Fibroblast of peridontal ligament (primary cell): Measurements from ENCODE around the gene VPS8.
"Not testable (repeated sequence)": the region's sequence is repeated elsewhere in the genome, so short reads cannot be mapped to it uniquely, and the experiment has no call there.

ENCODE experiments used
- DNase-seq: peaks from one replicate; pipeline ENCODE4 v3.0.0-alpha.2; 2010; ENCODE audit errors: extremely low read depth

VPS8 gene

DNA sequence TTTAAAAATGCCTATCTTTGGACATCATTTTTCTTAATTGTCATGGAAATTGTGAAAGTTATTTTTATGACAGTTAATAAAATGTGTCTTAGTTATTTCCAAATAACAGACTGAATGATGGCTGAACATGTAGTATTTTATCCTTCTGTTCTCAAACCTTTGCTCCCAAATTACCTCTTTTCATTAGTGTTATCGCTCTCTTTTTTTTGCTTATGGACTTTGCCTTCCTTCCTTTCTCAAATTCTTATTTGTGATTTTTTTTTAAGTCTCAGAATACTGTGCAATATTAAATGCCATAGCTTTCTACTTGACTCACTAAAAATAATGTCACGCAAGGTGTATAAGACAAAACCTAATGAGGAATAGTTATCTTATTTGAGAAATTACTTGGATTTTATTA, 107.7 kb downstream of the VPS8 start:
- no peak for DNase-seq

DNA sequence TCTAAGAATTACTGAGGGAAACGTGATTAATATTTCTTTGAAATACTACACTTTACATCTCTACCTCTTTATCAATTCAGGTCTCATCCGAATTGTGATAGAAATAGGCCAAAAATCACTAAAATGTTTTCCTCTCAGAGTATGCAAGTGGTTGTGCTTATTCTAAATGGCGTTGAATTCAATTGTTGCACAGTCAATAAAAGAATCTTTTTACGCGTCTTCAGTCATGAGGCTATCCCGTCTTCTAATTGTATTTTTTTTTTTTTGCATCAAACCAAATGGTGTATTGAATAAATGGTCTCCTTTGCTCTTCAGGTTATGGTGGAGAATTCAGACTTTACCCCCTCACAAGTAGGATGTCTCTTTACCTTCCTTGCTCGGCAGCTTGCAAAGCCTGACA, 112.6 kb downstream of the VPS8 start:
- DNase-seq, result no peak

DNA sequence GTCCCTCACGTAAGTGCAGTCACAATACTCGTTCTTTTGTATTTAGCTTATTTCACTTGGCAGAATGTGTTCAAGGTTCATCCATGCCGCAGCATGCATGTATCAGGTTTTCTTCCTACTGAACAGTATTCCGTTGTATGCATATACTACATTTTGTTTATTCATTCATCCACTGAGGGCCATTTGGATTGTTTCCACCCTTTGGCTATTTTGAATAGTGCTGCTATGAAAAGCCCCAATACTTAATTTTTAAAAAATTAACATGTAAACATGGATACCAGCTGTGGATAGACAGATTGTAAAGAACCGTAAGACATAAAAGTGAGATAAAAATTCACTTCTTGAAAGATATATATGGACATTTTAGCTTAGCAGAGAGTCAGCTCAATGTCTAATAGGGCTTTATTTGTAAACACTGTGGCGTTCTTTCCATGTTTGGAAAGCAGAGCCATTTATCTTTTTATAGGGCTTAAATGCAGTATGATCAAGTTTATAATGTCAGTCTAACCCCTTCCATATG, 115.9 kb downstream of the VPS8 start:
- DNase-seq, result no peak

DNA sequence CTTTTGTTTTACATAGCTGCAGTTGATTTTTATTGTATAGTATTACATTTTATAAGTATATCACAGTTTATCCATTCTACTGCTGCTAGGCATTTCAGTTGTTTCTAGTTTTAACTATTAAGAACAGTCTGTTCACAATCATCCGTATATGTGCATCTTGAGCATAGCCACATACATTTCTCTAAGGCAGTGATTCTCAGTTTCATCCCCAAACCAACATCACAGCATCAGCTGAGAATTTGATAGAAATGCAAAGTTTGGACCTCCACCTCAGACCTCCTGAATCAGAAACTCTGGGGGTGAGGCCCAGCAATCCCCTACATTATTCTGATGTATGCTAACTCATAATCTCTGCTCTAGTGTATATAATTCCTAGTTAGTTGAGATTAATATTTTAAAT, 120.8 kb downstream of the VPS8 start:
- no peak for DNase-seq

DNA sequence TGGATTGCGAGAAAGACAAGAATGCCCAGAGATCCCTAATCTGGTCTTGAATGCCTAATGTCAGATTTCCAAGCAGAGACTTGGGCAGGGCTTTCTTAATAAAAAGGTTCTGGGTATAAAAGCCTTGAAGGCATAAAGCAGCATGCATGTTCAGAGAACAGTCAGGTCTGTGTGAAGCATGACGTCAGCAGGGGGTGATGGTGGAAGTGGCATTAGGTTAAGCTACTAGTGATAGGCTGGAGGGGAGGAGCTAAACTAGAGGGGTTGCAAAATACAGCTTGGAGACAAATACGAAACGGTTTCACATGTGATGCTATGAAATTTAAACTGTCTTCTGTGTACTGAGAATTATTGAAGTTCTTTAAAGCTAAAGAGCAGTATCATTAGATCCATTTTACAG, 125.6 kb downstream of the VPS8 start:
- DNase-seq, result no peak

DNA sequence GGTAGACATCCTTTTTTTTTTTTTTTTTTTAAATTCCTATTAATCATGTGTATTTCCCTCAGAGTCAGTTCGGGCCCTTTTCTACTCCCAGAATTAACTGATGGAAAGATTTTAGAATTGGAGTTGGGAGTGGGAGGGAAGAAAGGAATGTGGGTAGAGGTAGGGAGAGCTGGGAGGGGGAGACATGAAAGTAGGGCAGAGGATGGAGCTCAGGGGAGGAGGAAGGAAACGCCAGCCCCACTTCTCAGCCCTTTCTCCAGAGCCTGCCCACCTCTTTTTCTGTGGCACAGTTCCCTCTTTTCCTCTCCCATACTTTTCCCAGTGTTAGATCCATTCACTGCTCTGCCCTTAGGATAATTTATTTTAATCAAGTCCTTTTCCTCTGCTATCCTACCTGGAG, 129.4 kb downstream of the VPS8 start:
- DNase-seq, result no peak

DNA sequence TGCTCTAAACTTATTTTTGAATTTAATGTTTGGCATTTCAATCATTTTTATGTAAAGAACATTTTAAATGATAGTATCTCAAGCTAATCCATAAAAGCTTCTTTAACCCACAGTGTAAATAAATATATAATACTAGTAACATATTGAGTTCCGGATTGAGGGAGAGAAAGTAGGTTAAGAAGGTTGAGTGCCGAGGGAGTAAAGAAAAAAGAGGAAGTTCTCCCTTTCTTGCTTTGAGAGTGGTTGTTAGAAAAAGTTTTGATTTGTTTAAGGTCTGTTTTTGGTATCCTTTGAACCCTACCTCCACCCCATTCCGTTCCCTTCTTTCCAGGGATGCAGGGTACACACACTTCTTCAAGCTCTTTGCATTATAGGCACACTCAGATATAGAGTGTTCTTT, 130.8 kb downstream of the VPS8 start:
- no peak for DNase-seq

DNA sequence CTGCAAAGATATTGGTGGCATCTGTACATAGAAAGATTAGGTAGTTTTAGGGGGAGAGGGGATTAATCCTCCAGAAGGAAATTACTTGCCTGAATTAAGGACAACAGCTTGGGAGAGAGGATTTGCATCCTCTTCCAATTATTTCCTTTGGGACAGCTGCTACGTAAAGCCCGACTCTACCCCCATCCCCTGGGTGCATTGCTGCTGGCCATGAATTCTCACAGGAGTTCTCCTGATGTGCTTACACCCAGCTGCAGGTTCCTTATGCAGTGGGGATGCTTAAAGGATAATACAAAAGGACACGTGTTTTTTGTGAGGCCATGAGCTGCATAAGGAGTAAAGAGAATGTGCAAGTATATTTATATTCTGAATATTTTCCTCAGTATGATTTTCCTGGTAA, 132.3 kb downstream of the VPS8 start:
- no peak for DNase-seq

DNA sequence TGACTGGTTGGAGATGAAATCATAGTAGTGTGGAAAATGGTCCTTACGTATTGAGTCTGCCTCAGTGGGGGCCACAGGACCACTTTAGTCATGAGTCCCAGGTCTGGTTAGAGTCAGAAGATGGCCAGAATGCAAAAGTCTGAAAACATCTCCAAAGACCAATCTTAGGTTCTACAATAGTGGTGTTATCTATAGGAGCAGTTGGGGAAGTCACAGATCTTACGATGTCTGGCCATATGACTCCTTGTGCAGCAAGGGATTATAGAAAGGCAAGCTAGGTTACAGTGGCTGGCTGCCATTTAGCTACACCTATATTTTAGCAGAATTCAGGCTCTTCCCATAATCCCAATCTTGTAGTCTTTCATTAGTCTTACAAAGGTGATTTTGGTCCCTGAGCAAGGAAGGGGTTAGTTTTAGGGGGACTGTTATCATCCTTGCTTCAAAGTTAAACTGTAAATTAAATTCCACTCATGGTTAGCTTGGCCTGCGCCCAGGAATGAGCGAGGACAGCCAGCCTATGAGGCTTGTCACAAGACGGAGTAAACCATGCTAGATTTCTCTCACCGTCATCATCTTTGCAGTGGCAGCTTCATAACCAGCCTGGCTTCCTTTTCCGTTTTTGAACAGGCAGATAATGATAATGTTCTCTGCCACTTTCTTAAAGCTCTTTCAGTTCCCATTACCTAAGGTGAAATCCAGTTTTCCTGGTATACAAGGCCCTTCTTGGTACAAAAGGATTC, 134.1 kb downstream of the VPS8 start:
- no peak for DNase-seq

DNA sequence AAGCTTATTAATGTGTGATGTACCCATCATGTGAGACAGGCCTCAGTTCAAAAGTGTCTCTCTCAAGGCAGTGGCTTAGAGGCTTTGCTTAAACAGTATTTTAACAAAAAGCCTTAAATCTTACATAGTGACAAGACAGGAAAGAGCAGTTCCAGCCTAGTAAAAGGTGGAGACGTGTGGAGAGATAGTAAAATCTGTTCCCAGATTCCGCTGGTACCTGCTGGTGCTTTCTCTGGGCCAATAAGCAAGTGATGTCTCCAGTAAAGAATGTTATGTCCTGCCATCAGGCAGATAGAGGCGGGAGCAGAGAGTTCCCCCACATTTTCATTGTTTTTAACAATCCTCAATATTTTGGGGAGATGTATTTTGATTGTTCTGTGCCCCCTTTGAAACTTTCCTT, 135.0 kb downstream of the VPS8 start:
- DNase-seq, result no peak

DNA sequence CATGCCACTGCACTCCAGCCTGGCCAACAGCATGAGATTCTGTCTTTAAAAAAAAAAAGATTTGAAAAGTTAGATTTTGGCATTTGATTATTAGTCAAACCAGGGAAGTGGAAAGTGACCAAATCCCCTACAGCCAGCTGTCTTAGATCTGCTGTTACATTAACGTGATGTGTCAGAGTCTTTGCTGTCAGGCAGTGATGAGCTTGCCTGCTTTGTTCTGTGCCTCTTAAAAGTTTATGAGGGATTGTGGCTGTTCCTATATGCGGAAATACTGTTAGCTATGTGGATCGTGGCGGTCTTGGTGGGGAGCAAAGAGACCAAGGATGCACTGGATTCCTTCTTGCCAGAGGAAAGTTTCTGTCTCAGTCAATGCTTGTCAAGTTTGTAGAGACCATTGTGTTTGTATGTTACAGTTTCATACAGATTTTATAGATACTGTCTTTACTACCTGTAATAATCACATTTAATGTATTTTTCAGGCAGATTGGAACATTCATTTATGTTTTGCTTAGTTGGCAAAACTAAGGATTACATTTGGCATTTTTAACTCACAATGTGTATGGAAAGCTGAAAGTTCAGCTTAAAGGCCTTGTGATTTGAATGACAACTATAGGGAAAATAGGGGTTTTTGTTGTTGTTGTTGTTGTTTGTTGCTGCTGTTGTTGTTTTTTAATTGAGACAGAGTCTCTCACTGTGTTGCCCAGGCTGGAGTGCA, 137.4 kb downstream of the VPS8 start:
- DNase-seq, result no peak

DNA sequence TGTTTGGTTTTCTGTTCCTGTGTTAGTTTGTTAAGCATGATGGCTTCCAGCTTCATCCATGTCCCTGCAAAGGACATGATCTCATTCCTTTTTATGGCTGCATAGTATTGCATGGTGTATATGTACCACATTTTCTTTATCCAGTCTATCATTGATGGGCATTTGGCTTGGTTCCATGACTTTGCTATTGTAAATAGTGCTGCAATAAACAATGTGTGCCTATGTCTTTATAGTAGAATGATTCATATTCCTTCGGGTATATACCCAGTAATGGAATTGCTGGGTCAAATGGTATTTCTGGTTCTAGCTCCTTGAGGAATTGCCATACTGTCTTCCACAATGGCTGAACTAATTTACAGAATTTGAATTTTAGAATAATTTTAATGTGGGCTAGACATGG, 138.8 kb downstream of the VPS8 start:
- DNase-seq, result not testable (repeated sequence)

DNA sequence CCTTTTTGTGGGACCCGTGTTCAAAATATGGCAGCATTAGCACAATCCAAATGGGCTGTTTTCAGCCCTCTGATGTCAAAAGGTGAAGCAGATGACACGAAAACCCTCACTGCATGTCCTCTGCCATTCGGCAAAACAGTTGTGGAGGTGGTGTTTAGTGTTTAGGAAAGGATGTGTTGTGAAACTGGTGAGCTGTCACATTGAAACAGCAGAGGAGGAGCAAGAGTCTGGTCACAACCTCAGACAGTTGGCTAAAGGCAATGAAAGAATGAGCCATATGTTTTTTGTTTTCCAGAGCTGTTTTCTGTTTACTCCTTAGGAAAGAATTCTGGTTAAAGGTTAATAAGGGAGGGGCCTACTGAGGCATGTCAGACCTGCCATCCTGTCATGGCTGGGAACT, 140.7 kb downstream of the VPS8 start:
- peak; percentile 2 for DNase-seq

DNA sequence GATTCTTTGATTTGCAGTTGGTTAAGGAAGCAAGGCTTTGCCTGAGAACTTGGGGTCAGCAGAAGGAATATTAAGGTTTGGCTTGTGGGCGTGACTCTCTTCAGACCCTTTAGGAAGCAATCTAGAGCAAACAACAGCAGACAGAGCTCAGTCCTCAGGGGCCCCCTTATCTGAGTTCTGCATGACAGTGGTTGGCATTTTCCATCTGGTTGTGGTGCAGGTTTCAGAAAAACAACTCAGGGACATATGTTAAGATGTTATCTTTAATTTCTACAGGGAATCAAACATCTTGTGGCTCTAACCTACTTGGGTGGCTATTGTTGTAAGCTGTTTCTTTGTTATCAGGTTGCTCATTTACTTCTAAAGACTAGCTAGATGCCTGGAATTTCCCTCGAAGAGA, 141.4 kb downstream of the VPS8 start:
- no peak for DNase-seq

DNA sequence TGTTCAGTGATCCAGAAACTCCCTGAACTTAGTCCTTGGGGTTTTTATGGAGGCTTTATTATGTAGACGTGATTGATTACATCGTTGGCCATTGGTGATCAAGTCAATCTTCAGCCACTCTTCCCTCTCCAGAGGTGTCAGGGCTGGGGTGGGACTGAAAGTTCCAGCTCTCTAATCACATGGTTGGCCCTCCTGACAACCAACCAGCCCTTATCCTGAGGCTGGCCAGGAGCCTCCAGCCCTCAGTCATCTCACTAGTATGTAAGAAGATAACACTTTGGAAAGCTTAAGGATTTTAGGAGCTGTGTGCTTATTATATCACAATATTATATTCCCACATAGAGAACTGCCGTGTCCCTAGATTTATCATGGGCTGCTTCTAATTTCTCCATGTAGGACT, 142.3 kb downstream of the VPS8 start:
- no peak for DNase-seq

DNA sequence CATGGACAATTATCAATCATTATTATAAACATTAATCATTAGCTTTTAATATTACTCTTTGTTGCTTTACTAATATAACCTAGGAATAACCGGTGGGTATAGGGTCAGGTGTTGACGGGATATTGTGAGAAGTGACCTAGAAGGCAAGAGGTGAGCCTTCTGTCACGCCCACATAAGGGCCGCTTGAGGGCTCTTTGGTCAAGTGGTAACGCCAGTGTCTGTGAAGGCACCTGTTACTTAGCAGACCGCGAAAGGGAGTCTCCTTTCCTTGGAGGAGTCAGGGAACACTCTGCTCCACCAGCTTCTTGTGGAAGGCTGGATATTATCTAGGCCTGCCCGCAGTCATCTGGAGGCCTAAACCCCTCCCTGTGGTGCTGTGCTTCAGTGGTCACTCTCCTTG, 142.9 kb downstream of the VPS8 start:
- not testable (repeated sequence) for DNase-seq

DNA sequence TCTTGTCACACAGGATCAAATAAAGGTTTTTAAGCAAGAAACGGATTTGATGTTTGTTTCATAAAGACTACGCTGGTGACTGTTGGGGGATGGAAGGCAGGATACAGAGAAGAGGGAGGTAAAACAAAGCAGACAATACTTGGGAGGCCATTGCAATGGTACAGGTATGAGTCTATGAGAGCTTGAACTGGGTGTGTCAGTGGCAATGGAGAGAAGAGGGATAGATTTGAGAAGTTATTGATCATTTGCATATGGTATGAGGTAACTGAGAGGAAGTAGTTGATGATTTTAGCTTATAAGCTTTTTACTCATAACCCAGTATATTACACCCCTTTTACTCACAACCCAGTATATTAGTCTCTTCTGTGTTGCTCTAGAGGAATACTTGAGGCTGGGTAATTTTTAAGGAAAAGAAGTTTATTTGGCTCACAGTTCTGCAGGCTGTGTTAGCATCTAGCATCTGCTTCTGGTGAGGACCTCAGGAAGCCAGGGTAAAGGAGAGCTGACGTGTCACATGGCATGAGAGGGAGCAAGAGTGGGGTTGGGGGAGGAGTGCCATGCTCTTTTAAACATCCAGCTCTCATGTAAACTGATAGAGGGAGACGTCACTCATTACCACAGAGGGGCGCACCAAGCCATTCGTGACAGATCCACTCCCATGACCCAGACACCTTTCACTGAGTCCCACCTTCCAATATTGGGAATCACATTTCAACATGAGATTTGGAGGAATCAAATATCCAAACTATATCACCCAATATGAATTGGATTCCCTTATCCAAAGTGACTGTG, 153.9 kb downstream of the VPS8 start:
- no peak for DNase-seq

DNA sequence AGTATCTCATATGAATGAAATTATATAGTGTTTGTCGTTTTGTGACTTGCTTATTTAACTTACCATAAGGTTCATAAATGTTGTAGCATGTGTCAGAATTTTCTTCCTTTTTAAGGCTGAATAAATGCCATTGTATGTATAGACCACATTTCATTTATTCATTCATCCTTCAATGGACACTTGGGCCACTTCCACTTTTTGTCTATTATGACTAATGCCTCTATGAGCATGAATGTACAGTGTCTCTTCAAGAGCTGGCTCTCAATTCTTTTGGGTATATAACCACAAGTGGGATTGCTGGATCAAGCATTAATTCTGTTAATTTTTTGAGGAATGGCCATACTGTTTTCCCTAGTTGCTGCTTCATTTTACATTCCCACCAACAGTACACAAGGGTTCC, 156.1 kb downstream of the VPS8 start:
- no peak for DNase-seq

DNA sequence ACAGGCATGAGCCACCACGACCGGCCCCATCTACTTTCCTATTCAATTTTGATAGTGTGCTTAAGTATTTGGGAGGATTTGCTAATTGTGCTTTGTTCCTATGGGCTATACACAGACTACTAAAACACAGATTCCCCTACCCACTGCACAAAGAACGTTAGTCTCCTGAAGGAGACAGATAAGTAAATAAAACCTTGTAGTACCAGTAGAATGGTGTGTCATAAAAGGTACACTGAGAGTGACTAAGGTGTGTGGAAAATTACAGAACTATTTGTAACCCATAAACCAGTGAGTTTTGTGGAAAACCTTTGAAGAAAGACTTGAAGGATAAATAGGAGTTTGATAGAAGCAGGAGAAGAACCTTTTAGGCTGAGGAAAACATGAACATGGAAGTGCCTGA, 158.2 kb downstream of the VPS8 start:
- DNase-seq, result no peak

DNA sequence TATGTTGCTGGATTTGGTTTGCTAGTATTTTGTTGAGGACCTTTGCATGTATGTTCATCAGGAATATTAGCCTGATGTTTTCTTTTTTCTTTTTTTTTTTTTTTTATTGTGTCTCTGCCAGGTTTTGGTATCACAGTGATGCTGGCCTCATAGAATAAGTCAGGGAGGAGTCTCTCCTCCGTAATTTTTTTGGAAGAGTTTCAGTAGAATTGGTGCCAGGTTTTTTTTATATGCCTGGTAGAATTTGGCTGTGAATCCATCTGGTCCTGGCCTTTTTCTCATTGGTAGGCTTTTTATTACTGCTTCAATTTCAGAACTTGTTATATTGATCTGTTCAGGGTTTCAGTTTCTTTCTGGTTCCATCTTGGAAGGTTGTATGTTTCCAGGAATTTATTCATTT, 165.8 kb downstream of the VPS8 start:
- no peak for DNase-seq

DNA sequence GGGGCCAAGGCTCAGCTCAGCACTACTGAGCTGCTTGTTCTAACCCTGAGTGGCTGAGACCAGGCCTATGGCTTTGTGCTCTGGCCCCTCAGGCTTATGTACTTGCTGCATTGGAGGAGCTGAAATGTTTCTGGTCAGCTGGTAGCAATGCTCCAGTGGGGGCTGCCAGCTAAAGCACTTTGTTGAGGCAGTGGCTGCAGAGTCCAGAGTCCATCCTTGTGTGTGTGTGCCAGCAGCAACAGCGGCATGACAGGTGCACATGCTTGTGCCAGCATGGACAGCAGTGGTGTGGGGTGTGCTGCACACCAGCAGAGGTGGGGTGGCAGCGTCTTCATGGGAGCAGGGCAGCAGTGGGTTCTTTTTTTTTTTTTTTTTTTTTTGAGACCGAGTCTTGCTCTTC, 169.1 kb downstream of the VPS8 start:
- DNase-seq, result no peak

DNA sequence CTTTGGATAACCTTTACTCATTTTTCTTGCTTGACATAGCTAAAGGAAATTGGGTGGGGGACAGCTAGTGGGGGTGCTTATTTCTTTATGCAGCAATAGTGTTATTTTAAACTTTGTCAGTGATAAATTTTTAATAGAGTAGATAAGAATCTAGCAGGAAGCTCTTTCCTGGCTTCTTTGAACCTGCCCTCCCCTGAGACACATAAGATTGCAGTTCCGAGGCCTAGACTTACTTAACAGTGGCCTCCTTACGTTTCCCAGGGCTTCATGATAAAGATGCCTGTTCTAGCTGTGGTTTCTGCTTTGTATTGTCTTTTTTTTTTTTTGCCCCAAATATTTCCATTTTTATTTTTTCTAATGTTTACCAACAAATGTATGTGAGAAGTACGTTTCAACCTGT, 170.1 kb downstream of the VPS8 start:
- no peak for DNase-seq

DNA sequence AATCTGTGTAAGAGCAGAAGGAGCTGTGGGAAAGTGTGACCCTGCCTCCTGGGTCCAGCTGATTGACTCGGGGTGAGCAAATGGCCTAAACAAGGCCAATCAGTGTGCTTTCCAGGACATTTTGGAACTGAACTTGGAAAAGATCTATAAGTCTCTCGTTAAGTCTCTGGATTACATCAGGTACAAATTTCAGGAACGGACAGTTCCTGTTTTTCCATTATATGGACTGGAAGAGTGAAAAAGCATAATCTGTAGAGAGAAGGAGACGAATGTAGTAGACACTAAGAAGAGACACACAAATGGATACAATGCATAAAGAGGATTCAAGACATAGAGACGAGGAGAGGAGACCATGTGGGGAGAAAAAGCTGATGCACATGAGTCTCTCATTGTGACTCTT, 173.6 kb downstream of the VPS8 start:
- no peak for DNase-seq
